Neutrophil (primary cell): Measurements from ENCODE around the gene RPL6.
"Not testable (repeated sequence)": the region's sequence is repeated elsewhere in the genome, so short reads cannot be mapped to it uniquely, and the experiment has no call there.

Experiments used
- H3K27ac ChIP-seq: fragments of 200-600 bp; sonication (generic); 2 replicates; pipeline ENCODE4 v1.5.1; 2016; ENCODE audit warnings: mild to moderate bottlenecking, moderate library complexity
- H3K27me3 ChIP-seq: fragments of 200-600 bp; sonication (generic); 2 replicates; pipeline ENCODE4 v1.6.0; 2016; ENCODE audit warnings: mild to moderate bottlenecking
- H3K36me3 ChIP-seq: fragments of 200-600 bp; sonication (generic); 2 replicates; pipeline ENCODE4 v1.5.1; 2017
- H3K4me1 ChIP-seq, 2 experiments: fragments of 200-600 bp in 1 of 2; sonication (generic) in 1 of 2; 1 replicate in 1 of 2; 2 replicates in 1 of 2; pipeline versions ENCODE4 v1.5.1 to v1.6.1; 2013 to 2016; ENCODE audit warnings: low read depth in 1 of 2, low read length in 1 of 2, mild to moderate bottlenecking in 1 of 2, moderate library complexity in 1 of 2; ENCODE audit not compliant: control insufficient read depth in 1 of 2, insufficient read depth in 1 of 2
- H3K4me3 ChIP-seq, 2 experiments: fragments of 200-600 bp in 1 of 2; sonication (generic) in 1 of 2; 1 replicate in 1 of 2; 2 replicates in 1 of 2; pipeline ENCODE4 v1.5.1; 2013 to 2016; ENCODE audit warnings: low read depth in 1 of 2, low read length in 1 of 2, mild to moderate bottlenecking in 1 of 2, moderate library complexity in 1 of 2
- H3K9me3 ChIP-seq: fragments of 200-600 bp; sonication (generic); 2 replicates; pipeline ENCODE4 v1.5.1; 2016
- CTCF ChIP-seq: fragments of 200-600 bp; sonication (generic); IDR thresholded peaks from 2 replicates; pipeline ENCODE4 v1.5.1; 2016; ENCODE audit warnings: antibody characterized with exemption

The RPL6 gene

GRCh38 chr12:112447106-112447505, 37.7 kb upstream of the RPL6 start:
- Histone ChIP-seq H3K4me3 (no peak overlapping the region), H3K9me3 (no peaks in the 10 kb centered on the region), H3K4me1 (peaks cover 7 to 8% of the 10 kb centered on the region in 2 experiments), H3K27me3 (no peaks in the 10 kb centered on the region), H3K36me3 (peaks cover 29% of the 10 kb centered on the region), H3K27ac (peak overlapping the region; percentile 57)
- TF ChIP-seq CTCF, result no peak

GRCh38 chr12:112446008-112446725, 36.8 kb upstream of the RPL6 start:
- H3K4me3 ChIP-seq, result no peak overlapping the region
- TF ChIP-seq CTCF, result no peak
- H3K36me3 ChIP-seq, result peaks cover 20% of the 10 kb centered on the region
- no peaks in the 10 kb centered on the region for H3K27me3 ChIP-seq
- peaks cover 7 to 8% of the 10 kb centered on the region in 2 experiments for H3K4me1 ChIP-seq
- no peaks in the 10 kb centered on the region for H3K9me3 ChIP-seq
- peak overlapping the region; percentile 25 for H3K27ac ChIP-seq

- no peak overlapping the region for H3K4me3 ChIP-seq
These were observed 34.5 kb upstream of the RPL6 start for GRCh38 chr12:112443916-112444315.

GRCh38 chr12:112440653-112441052, 31.2 kb upstream of the RPL6 start:
- H3K4me3 ChIP-seq, H3K36me3 ChIP-seq, H3K27ac ChIP-seq, H3K9me3 ChIP-seq, H3K4me1 ChIP-seq, H3K27me3 ChIP-seq: not testable (repeated sequence)

More at GRCh38 chr12:112443916-112444315, 34.5 kb upstream of the RPL6 start:
- TF ChIP-seq CTCF, result no peak
- Histone ChIP-seq H3K27me3 (no peaks in the 10 kb centered on the region), H3K36me3 (no peaks in the 10 kb centered on the region), H3K4me1 (peaks cover 7 to 8% of the 10 kb centered on the region in 2 experiments), H3K9me3 (no peaks in the 10 kb centered on the region), H3K27ac (no peak overlapping the region)

- no peaks in the 10 kb centered on the region for H3K9me3 ChIP-seq
- H3K27me3 ChIP-seq, result no peaks in the 10 kb centered on the region
- TF ChIP-seq CTCF, result no peak
- H3K4me1 ChIP-seq, result no peaks in the 10 kb centered on the region
- no peak overlapping the region for H3K4me3 ChIP-seq
- no peak overlapping the region for H3K27ac ChIP-seq
- H3K36me3 ChIP-seq, result no peaks in the 10 kb centered on the region
These were observed 30.4 kb upstream of the RPL6 start for GRCh38 chr12:112439769-112440168.

GRCh38 chr12:112438645-112439044, 29.2 kb upstream of the RPL6 start:
- H3K9me3 ChIP-seq, H3K27me3 ChIP-seq, H3K36me3 ChIP-seq, H3K27ac ChIP-seq, H3K4me3 ChIP-seq, H3K4me1 ChIP-seq: not testable (repeated sequence)
